CD4-positive, alpha-beta T cell (primary cell): ENCODE data around the gene FBLN7. TPM values are rescaled to one million over a fixed set of nuclear protein-coding genes. Genes with fewer than 3 reads are reported as not detected.

ENCODE experiments used
- ATAC-seq: fragments of 200-7000 bp; cut with Tn5 transposase; one replicate; pipeline ENCODE4 v1.10.0; 2022; ENCODE audit warnings: mild to moderate bottlenecking; ENCODE audit not compliant: poor library complexity
- CTCF ChIA-PET: fragments of 350-600 bp; sonication (Branson Sonifier 250); formaldehyde crosslinking; loops from one replicate; lab custom pipeline; 2021; ENCODE audit warnings: antibody characterized with exemption, inconsistent platforms; lab: Charles Lee
- POLR2A ChIA-PET: fragments of 350-600 bp; sonication (Branson Sonifier 250); formaldehyde crosslinking; loops from one replicate; lab custom pipeline; 2021; ENCODE audit warnings: antibody characterized with exemption, inconsistent platforms; lab: Charles Lee
- DNase-seq, 14 experiments: peaks; one replicate each; pipeline ENCODE4 v3.0.0-alpha.2; 2013 to 2020; ENCODE audit warnings: mixed read lengths in 2 of 14
- H3K27ac ChIP-seq, 2 donors: one replicate each; pipeline versions ENCODE4 v1.5.1 to v1.7.0; 2013; ENCODE audit warnings: low read length in 2 of 2, low read depth in 1 of 2, mild to moderate bottlenecking in 1 of 2
- H3K27me3 ChIP-seq, 2 experiments: 1 replicate in 1 of 2; 2 replicates in 1 of 2; pipeline versions ENCODE4 v1.6.1 to v1.7.0; 2013; ENCODE audit warnings: low read length in 2 of 2, control low read depth in 1 of 2, mild to moderate bottlenecking in 1 of 2, moderate library complexity in 1 of 2; ENCODE audit not compliant: insufficient read depth in 2 of 2, control insufficient read depth in 1 of 2
- H3K36me3 ChIP-seq: one replicate; pipeline ENCODE4 v1.6.1; 2013; ENCODE audit warnings: low read length, control low read depth; ENCODE audit not compliant: insufficient read depth
- H3K4me1 ChIP-seq: one replicate; pipeline ENCODE4 v1.6.1; 2013; ENCODE audit warnings: low read length, control low read depth; ENCODE audit not compliant: insufficient read depth
- H3K4me3 ChIP-seq: one replicate; pipeline ENCODE4 v1.5.1; 2013; ENCODE audit warnings: mild to moderate bottlenecking, low read length, moderate library complexity
- H3K9me3 ChIP-seq, 2 experiments: 1 replicate in 1 of 2; 2 replicates in 1 of 2; pipeline versions ENCODE4 v1.6.1 to v1.7.0; 2013; ENCODE audit warnings: low read length in 2 of 2, mild to moderate bottlenecking in 2 of 2, control low read depth in 1 of 2, moderate library complexity in 1 of 2; ENCODE audit not compliant: control insufficient read depth in 1 of 2, insufficient read depth in 1 of 2
- H3K27ac Mint-ChIP-seq: one replicate; pipeline ENCODE4 v1.8.0; 2020; ENCODE audit warnings: mixed read lengths
- H3K27me3 Mint-ChIP-seq: one replicate; pipeline ENCODE4 v1.8.0; 2021; ENCODE audit warnings: mixed read lengths
- H3K36me3 Mint-ChIP-seq: one replicate; pipeline ENCODE4 v1.8.0; 2021; ENCODE audit warnings: low read depth, mixed read lengths
- H3K4me1 Mint-ChIP-seq: one replicate; pipeline ENCODE4 v1.8.0; 2021; ENCODE audit warnings: low read depth, mixed read lengths
- H3K4me3 Mint-ChIP-seq: one replicate; pipeline ENCODE4 v1.8.0; 2020; ENCODE audit warnings: mild to moderate bottlenecking, mixed read lengths
- H3K9me3 Mint-ChIP-seq: one replicate; pipeline ENCODE4 v1.8.0; 2020; ENCODE audit warnings: mixed read lengths
- intact Hi-C, 2 experiments: fragments of 100-400 bp; cut with DNase I in 1 of 2; cut with micrococcal nuclease in 1 of 2; formaldehyde crosslinking; loops; one replicate each; pipeline versions ENCODE4 v1.15.1 to v1.9.0; 2023 to 2025; cut with DNase I, micrococcal nuclease
- total RNA-seq, 174 experiments: library from RNA in 2 of 174; stranded (reverse) in 2 of 174; gene quantifications; one replicate each; pipeline ENCODE4 v1.2.3 and lab custom pipeline; 2021 to 2026
- TF ChIP-seq, protein P1 (sequence below): fragments of 200-600 bp; IDR thresholded peaks from one replicate; pipeline ENCODE4 v1.8.0; 2022; ENCODE audit warnings: antibody characterized with exemption, mild to moderate bottlenecking

Gene FBLN7
- total RNA-seq, 2 experiments from 2014 or later, result 27.0 to 27.2 TPM

- Histone ChIP-seq H3K4me3 (no peak overlapping the region), H3K4me1 (no peaks in the 10 kb centered on the region), H3K36me3 (peaks cover 35% of the 10 kb centered on the region), H3K27me3 (no peaks in the 10 kb centered on the region), H3K9me3 (peaks cover 5 to 9% of the 10 kb centered on the region in 2 experiments), H3K27ac (no peak overlapping the region)
- ChIA-PET CTCF (no interaction called here), POLR2A (no interaction called here)
- TF ChIP-seq, protein P1, sequence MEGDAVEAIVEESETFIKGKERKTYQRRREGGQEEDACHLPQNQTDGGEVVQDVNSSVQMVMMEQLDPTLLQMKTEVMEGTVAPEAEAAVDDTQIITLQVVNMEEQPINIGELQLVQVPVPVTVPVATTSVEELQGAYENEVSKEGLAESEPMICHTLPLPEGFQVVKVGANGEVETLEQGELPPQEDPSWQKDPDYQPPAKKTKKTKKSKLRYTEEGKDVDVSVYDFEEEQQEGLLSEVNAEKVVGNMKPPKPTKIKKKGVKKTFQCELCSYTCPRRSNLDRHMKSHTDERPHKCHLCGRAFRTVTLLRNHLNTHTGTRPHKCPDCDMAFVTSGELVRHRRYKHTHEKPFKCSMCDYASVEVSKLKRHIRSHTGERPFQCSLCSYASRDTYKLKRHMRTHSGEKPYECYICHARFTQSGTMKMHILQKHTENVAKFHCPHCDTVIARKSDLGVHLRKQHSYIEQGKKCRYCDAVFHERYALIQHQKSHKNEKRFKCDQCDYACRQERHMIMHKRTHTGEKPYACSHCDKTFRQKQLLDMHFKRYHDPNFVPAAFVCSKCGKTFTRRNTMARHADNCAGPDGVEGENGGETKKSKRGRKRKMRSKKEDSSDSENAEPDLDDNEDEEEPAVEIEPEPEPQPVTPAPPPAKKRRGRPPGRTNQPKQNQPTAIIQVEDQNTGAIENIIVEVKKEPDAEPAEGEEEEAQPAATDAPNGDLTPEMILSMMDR, result no peak
- H3K4me1 Mint-ChIP-seq, result peaks cover 21% of the 10 kb centered on the region
- no peak overlapping the region for H3K4me3 Mint-ChIP-seq
- intact Hi-C loops, result no loop called here
- H3K9me3 Mint-ChIP-seq, result no peaks in the 10 kb centered on the region
- H3K27me3 Mint-ChIP-seq, result no peaks in the 10 kb centered on the region
- no peak overlapping the region for H3K27ac Mint-ChIP-seq
- DNase-seq (no peak), ATAC-seq (no peak)
- H3K36me3 Mint-ChIP-seq, result peaks cover 14% of the 10 kb centered on the region
These were observed 82.0 kb downstream of the FBLN7 start for GRCh38 chr2:112220186-112220585.

- Mint-ChIP-seq H3K27me3 (no peaks in the 10 kb centered on the region), H3K4me1 (peaks cover 21% of the 10 kb centered on the region), H3K36me3 (peaks cover 14% of the 10 kb centered on the region), H3K4me3 (no peak overlapping the region), H3K9me3 (no peaks in the 10 kb centered on the region), H3K27ac (no peak overlapping the region)
- TF ChIP-seq, protein P1, result no peak
- ChIA-PET POLR2A (no interaction called here), CTCF (no interaction called here)
- no peaks in the 10 kb centered on the region for H3K27me3 ChIP-seq
- DNase-seq, result no peak
- ATAC-seq, result no peak
- no peaks in the 10 kb centered on the region for H3K4me1 ChIP-seq
- intact Hi-C loops, result no loop called here
- peaks cover 5 to 9% of the 10 kb centered on the region in 2 experiments for H3K9me3 ChIP-seq
- no peak overlapping the region for H3K4me3 ChIP-seq
- H3K27ac ChIP-seq, result no peak overlapping the region
- peaks cover 28% of the 10 kb centered on the region for H3K36me3 ChIP-seq
These were observed 82.6 kb downstream of the FBLN7 start for GRCh38 chr2:112220831-112221230.

GRCh38 chr2:112229348-112229747, 91.2 kb downstream of the FBLN7 start:
- Histone ChIP-seq H3K4me3 (no peak overlapping the region), H3K27me3 (no peaks in the 10 kb centered on the region), H3K27ac (no peak overlapping the region), H3K36me3 (peaks cover 22% of the 10 kb centered on the region), H3K9me3 (no peaks in the 10 kb centered on the region), H3K4me1 (no peaks in the 10 kb centered on the region)
- intact Hi-C loops, result no loop called here
- Mint-ChIP-seq H3K36me3 (peaks cover 57% of the 10 kb centered on the region), H3K9me3 (no peaks in the 10 kb centered on the region), H3K4me1 (peaks cover 13% of the 10 kb centered on the region), H3K27me3 (no peaks in the 10 kb centered on the region), H3K4me3 (no peak overlapping the region), H3K27ac (no peak overlapping the region)
- ChIA-PET CTCF (interaction anchor here (0.6 kb wide), 1 partner anchor 49 kb away, joined by 3 read pairs; no protein-coding TSS in a partner anchor), POLR2A (no interaction called here)
- DNase-seq, result no peak
- ATAC-seq, result no peak
- TF ChIP-seq, protein P1, result no peak
